Measurements from ENCODE around the gene RPL9. TPM values are rescaled to one million over a fixed set of nuclear protein-coding genes. Genes with fewer than 3 reads are reported as not detected.

RPL9 gene
- total RNA-seq, 4 donors from 2014 or later = 1,742 to 7,890 (median 5,202) TPM

DNA sequence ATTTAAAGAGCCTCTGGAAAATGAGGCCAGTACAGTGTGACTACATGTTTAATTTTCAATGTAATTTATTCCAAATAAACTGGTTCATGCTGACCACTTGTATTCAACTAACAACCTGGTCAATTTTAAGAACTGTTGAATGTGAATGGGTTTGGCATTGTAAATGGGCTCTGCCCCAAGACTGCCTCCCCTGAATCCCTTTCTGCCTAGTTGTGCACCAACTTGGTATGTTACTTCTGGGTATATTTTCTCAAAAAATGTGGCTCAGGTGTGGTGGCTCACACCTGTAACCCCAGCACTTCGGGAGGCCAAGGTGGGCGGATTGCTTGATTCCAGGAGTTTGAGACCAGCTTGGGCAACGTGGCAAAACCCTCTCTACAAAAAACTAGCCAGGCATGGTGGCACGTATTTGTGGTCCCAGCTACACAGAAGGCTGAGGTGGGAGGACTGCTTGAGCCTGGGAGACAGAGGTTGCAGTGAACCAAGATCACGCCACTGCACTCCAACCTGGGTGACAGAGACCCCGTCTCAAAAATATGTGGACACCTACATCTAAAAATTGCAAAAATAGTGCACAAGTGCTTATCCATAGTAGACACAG, 7.2 kb downstream of the RPL9 start:
- peaks cover 0 to 35% (median 5%) of the 10 kb centered on the region in 3 donors for H3K4me1 ChIP-seq
- peaks cover 13 to 76% of the 10 kb centered on the region in 2 donors for H3K36me3 ChIP-seq
- WGBS, 2 donors (ENCODE audit: low coverage in 1 of 2) = 80 to 94% methylated on average over 3 to 6 of the region's 6 CpGs
- TF ChIP-seq POLR2A (IDR thresholded peaks at IDR 0.05) (no peak), POLR2AphosphoS5 (IDR thresholded peaks at IDR 0.05) (peak; percentile 14)
- ATAC-seq = no peak
- peak overlapping the region in 1 of 4 donors; percentile 4 for H3K27ac ChIP-seq
- H3K4me3 ChIP-seq = no peak overlapping the region
- no peaks in the 10 kb centered on the region for H3K27me3 ChIP-seq
- no peaks in the 10 kb centered on the region for H3K9me3 ChIP-seq

DNA sequence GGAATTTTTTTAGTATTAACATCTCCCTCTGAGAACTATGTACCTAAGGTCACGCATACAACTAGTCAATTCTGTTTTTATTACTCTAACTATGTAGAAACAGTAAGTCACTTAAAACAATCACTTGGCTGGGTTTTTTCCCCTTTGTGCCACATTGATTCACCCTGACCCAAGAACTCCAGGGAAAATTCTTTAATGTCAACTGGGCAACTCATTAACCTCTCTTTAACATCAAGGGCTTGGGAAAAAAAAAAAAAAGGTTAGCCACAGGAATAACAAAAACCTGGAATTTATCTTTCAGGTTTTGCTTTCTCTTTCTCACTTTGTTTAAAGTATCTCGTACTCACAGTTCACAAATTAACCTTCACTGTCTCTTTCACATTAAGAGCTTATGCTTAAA, 8.1 kb downstream of the RPL9 start:
- H3K36me3 ChIP-seq = peaks cover 12 to 67% of the 10 kb centered on the region in 2 donors
- no peaks in the 10 kb centered on the region for H3K9me3 ChIP-seq
- H3K27me3 ChIP-seq = no peaks in the 10 kb centered on the region
- ATAC-seq = no peak
- H3K4me1 ChIP-seq = peaks cover 0 to 28% (median 5%) of the 10 kb centered on the region in 3 donors
- H3K4me3 ChIP-seq = no peak overlapping the region
- peak overlapping the region in 1 of 4 donors; percentile 4 for H3K27ac ChIP-seq
- 45 to 69% methylated on average over 2 of the region's 2 CpGs for WGBS, 2 donors (ENCODE audit: low coverage in 1 of 2)
- TF ChIP-seq POLR2AphosphoS5 (IDR thresholded peaks at IDR 0.05) = no peak

DNA sequence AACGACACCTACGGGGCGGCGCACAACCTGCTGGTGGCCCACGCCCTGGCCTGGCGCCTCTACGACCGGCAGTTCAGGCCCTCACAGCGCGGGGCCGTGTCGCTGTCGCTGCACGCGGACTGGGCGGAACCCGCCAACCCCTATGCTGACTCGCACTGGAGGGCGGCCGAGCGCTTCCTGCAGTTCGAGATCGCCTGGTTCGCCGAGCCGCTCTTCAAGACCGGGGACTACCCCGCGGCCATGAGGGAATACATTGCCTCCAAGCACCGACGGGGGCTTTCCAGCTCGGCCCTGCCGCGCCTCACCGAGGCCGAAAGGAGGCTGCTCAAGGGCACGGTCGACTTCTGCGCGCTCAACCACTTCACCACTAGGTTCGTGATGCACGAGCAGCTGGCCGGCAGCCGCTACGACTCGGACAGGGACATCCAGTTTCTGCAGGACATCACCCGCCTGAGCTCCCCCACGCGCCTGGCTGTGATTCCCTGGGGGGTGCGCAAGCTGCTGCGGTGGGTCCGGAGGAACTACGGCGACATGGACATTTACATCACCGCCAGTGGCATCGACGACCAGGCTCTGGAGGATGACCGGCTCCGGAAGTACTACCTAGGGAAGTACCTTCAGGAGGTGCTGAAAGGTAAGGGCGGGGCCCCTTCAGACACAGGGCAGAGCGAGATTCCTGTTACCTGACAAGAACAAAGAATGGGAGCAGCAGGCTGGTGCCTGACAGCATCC, 11.7 kb downstream of the RPL9 start:
- peaks cover 0 to 31% of the 10 kb centered on the region in 2 donors for H3K36me3 ChIP-seq
- peak overlapping the region in 1 of 4 donors; percentile 31 for H3K27ac ChIP-seq
- peaks cover 0 to 18% (median 5%) of the 10 kb centered on the region in 3 donors for H3K4me1 ChIP-seq
- H3K9me3 ChIP-seq = no peaks in the 10 kb centered on the region
- 0% methylated on average over 1 of the region's 61 CpGs; no CpG with 5 or more reads in 1 of the 2 donors for WGBS, 2 donors (ENCODE audit: low coverage in 1 of 2)
- no peaks in the 10 kb centered on the region for H3K27me3 ChIP-seq
- ATAC-seq = peak; percentile 77
- peak overlapping the region; percentile 25 to 50 for H3K4me3 ChIP-seq
- TF ChIP-seq POLR2A (IDR thresholded peaks at IDR 0.05) = no peak
- peak; percentile 8 for TF ChIP-seq POLR2AphosphoS5 (IDR thresholded peaks at IDR 0.05)
- TF ChIP-seq EP300 (IDR thresholded peaks at IDR 0.05) = no peak
- TF ChIP-seq, protein P1, sequence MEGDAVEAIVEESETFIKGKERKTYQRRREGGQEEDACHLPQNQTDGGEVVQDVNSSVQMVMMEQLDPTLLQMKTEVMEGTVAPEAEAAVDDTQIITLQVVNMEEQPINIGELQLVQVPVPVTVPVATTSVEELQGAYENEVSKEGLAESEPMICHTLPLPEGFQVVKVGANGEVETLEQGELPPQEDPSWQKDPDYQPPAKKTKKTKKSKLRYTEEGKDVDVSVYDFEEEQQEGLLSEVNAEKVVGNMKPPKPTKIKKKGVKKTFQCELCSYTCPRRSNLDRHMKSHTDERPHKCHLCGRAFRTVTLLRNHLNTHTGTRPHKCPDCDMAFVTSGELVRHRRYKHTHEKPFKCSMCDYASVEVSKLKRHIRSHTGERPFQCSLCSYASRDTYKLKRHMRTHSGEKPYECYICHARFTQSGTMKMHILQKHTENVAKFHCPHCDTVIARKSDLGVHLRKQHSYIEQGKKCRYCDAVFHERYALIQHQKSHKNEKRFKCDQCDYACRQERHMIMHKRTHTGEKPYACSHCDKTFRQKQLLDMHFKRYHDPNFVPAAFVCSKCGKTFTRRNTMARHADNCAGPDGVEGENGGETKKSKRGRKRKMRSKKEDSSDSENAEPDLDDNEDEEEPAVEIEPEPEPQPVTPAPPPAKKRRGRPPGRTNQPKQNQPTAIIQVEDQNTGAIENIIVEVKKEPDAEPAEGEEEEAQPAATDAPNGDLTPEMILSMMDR (IDR thresholded peaks at IDR 0.05) = peak in 3 of 4 experiments; percentile 27 to 37 (median 28)

DNA sequence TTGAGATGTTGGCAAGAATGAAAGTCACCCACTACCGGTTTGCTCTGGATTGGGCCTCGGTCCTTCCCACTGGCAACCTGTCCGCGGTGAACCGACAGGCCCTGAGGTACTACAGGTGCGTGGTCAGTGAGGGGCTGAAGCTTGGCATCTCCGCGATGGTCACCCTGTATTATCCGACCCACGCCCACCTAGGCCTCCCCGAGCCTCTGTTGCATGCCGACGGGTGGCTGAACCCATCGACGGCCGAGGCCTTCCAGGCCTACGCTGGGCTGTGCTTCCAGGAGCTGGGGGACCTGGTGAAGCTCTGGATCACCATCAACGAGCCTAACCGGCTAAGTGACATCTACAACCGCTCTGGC, 12.3 kb downstream of the RPL9 start:
- Histone ChIP-seq H3K4me1 (peaks cover 0 to 18% (median 5%) of the 10 kb centered on the region in 3 donors), H3K27me3 (no peaks in the 10 kb centered on the region), H3K27ac (peak overlapping the region in 1 of 4 donors; percentile 31), H3K36me3 (peaks cover 0 to 25% of the 10 kb centered on the region in 2 donors), H3K9me3 (no peaks in the 10 kb centered on the region), H3K4me3 (peak overlapping the region in 1 of 2 donors; percentile 50)
- 100% methylated on average over 1 of the region's 20 CpGs; no CpG with 5 or more reads in 1 of the 2 donors for WGBS, 2 donors (ENCODE audit: low coverage in 1 of 2)
- no peak for TF ChIP-seq POLR2AphosphoS5 (IDR thresholded peaks at IDR 0.05)
- no peak for TF ChIP-seq POLR2A (IDR thresholded peaks at IDR 0.05)
- no peak for TF ChIP-seq EP300 (IDR thresholded peaks at IDR 0.05)
- TF ChIP-seq, protein P1 (IDR thresholded peaks at IDR 0.05) = no peak
- ATAC-seq = peak; percentile 10

DNA sequence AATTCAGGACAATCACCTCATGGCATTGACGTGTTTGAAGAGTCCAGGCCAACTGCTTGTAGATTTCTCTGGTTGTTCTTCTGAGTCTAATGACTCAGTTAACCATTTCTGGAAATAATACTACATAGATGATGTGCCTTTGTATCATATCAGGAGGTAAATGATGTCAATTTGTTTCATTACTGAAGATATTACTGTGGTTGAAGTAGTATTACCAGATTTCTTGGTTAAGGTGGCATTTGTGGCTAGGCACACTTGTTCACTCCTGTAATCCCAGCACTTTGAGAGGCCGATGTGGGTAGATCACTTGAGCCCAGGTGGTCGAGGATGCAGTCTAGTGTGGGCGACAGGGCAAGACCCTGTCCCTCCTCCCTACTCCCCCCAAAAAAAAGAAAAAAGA, 15.7 kb downstream of the RPL9 start:
- no peak for TF ChIP-seq EP300 (IDR thresholded peaks at IDR 0.05)
- TF ChIP-seq, protein P1 (IDR thresholded peaks at IDR 0.05) = no peak
- TF ChIP-seq POLR2A (IDR thresholded peaks at IDR 0.05) = no peak
- TF ChIP-seq POLR2AphosphoS5 (IDR thresholded peaks at IDR 0.05) = no peak
- no peak for ATAC-seq
- 89 to 100% methylated on average over 1 to 4 of the region's 4 CpGs for WGBS, 2 donors (ENCODE audit: low coverage in 1 of 2)
- Histone ChIP-seq H3K36me3 (no peaks in the 10 kb centered on the region), H3K4me1 (peaks cover 0 to 12% (median 5%) of the 10 kb centered on the region in 3 donors), H3K9me3 (no peaks in the 10 kb centered on the region), H3K27me3 (no peaks in the 10 kb centered on the region), H3K27ac (no peak overlapping the region), H3K4me3 (no peak overlapping the region)

Measured in gastroesophageal sphincter (tissue), 4 donors.